NCI-H1694 treated with DMSO at 0.1 percent for 48 hours (cell line): Measurements from ENCODE around the gene IL10.
"Not testable (repeated sequence)": the region's sequence is repeated elsewhere in the genome, so short reads cannot be mapped to it uniquely, and the experiment has no call there.

Source experiments
- DNase-seq: peaks from one replicate; lab custom pipeline; 2025; lab: John Stamatoyannopoulos, UW

Gene IL10

GRCh38 chr1:206765771-206766170 lies 6.5 kb downstream of the IL10 start:
- DNase-seq = not testable (repeated sequence)

- DNase-seq = not testable (repeated sequence)
These were observed 9.4 kb downstream of the IL10 start for GRCh38 chr1:206762741-206763364.

GRCh38 chr1:206761159-206761768 lies 11.0 kb downstream of the IL10 start:
- DNase-seq = no peak

GRCh38 chr1:206760590-206760989 lies 11.7 kb downstream of the IL10 start:
- DNase-seq = no peak

- no peak for DNase-seq
These were observed 14.6 kb downstream of the IL10 start for GRCh38 chr1:206757524-206758266.

GRCh38 chr1:206754011-206754410 lies 18.3 kb downstream of the IL10 start:
- DNase-seq = no peak

- no peak for DNase-seq
These were observed 19.2 kb downstream of the IL10 start for GRCh38 chr1:206753141-206753540.

- DNase-seq = no peak
These were observed 19.8 kb downstream of the IL10 start for GRCh38 chr1:206752481-206752880.

- no peak for DNase-seq
These were observed 20.4 kb downstream of the IL10 start for GRCh38 chr1:206751891-206752290.

GRCh38 chr1:206748348-206749030 lies 23.8 kb downstream of the IL10 start:
- no peak for DNase-seq

GRCh38 chr1:206745301-206745700 lies 27.0 kb downstream of the IL10 start:
- no peak for DNase-seq

GRCh38 chr1:206744683-206745082 lies 27.6 kb downstream of the IL10 start:
- DNase-seq = no peak

- no peak for DNase-seq
These were observed 29.4 kb downstream of the IL10 start for GRCh38 chr1:206742719-206743383.

GRCh38 chr1:206741142-206741701 lies 31.1 kb downstream of the IL10 start:
- no peak for DNase-seq

- no peak for DNase-seq
These were observed 32.8 kb downstream of the IL10 start for GRCh38 chr1:206739411-206740076.

GRCh38 chr1:206738370-206739366 lies 33.6 kb downstream of the IL10 start:
- DNase-seq = no peak

- DNase-seq = no peak
These were observed 34.5 kb downstream of the IL10 start for GRCh38 chr1:206737729-206738201.

- DNase-seq = no peak
These were observed 35.2 kb downstream of the IL10 start for GRCh38 chr1:206736878-206737728.

- no peak for DNase-seq
These were observed 36.7 kb downstream of the IL10 start for GRCh38 chr1:206735553-206736031.
